Endothelial cell of umbilical vein (primary cell): ENCODE data around the gene PTPN23. TPM values are rescaled to one million over a fixed set of nuclear protein-coding genes. Genes with fewer than 3 reads are reported as not detected.

Source experiments
- BruUV-seq: library from RNA; stranded (reverse); fragments of 400-500 nt; replicated peaks from 2 replicates; lab custom pipeline; 2021; lab: Mats Ljungman, UMichigan
- CTCF ChIA-PET: fragments of 300-600, 350-600 bp; sonication (Branson Sonifier 250); formaldehyde crosslinking; loops from one replicate; lab custom pipeline; 2021; ENCODE audit warnings: antibody characterized with exemption, inconsistent platforms; lab: Charles Lee
- POLR2A ChIA-PET: fragments of 300-600, 350-600 bp; sonication (Branson Sonifier 250); formaldehyde crosslinking; loops from one replicate; lab custom pipeline; 2021; ENCODE audit warnings: antibody characterized with exemption, inconsistent platforms; lab: Charles Lee
- DNase-seq: peaks from one replicate; pipeline ENCODE4 v3.0.0-alpha.2; 2011; ENCODE audit warnings: low read depth, low spot score
- FAIRE-seq: peaks from 2 replicates; lab custom pipeline; 2011; peaks lifted over from hg19 to GRCh38; lab: Jason Lieb, UNC
- H2AFZ ChIP-seq: 2 replicates; pipeline ENCODE4 v1.6.0; 2012; ENCODE audit warnings: low read depth, low read length, control low read depth, inconsistent platforms
- H3K27ac ChIP-seq: 2 replicates; pipeline ENCODE4 v1.5.1; 2011; ENCODE audit warnings: low read depth, mild to moderate bottlenecking, control low read depth, low read length, moderate library complexity; ENCODE audit not compliant: insufficient read depth
- H3K27me3 ChIP-seq, 2 experiments: 2 replicates each; pipeline versions ENCODE4 v1.6.0 to v1.6.1; 2011; ENCODE audit warnings: low read length in 2 of 2, mixed read lengths in 1 of 2; ENCODE audit not compliant: control insufficient read depth in 2 of 2, insufficient read depth in 2 of 2
- H3K36me3 ChIP-seq, 2 experiments: 2 replicates in 1 of 2; 3 replicates in 1 of 2; pipeline ENCODE4 v1.5.1; 2011; ENCODE audit warnings: low read length in 2 of 2, mild to moderate bottlenecking in 1 of 2, moderate library complexity in 1 of 2; ENCODE audit not compliant: control insufficient read depth in 2 of 2, insufficient read depth in 2 of 2; ENCODE audit errors: extremely low read depth in 1 of 2
- H3K4me1 ChIP-seq: 3 replicates; pipeline ENCODE4 v1.5.1; 2011; ENCODE audit warnings: mild to moderate bottlenecking, low read length; ENCODE audit not compliant: control insufficient read depth, insufficient read depth; ENCODE audit errors: extremely low read depth
- H3K4me2 ChIP-seq: 2 replicates; pipeline ENCODE4 v1.6.1; 2011; ENCODE audit warnings: low read length, control low read depth, mixed read lengths; ENCODE audit not compliant: insufficient read depth
- H3K4me3 ChIP-seq, 3 experiments: fragments of 200-600 bp in 1 of 3; sonication (generic), shearing (Covaris generic) in 1 of 3; replicated peaks in 1 of 3; 2 replicates each; pipeline ENCODE4 v1.5.1; 2011 to 2016; ENCODE audit warnings: control low read depth in 3 of 3, low read length in 3 of 3, mild to moderate bottlenecking in 2 of 3, inconsistent platforms in 1 of 3, low read depth in 1 of 3, moderate library complexity in 1 of 3; ENCODE audit not compliant: insufficient read depth in 1 of 3
- H3K79me2 ChIP-seq: 2 replicates; pipeline ENCODE4 v1.6.0; 2012; ENCODE audit warnings: low read length, inconsistent platforms; ENCODE audit not compliant: control insufficient read depth, insufficient read depth
- H3K9ac ChIP-seq: replicated peaks from 2 replicates; pipeline ENCODE3; 2011; ENCODE audit warnings: low read length, control low read depth; ENCODE audit not compliant: insufficient read depth; ENCODE audit errors: extremely low read depth
- H3K9me1 ChIP-seq: replicated peaks from 3 replicates; pipeline ENCODE4 v1.6.0; 2011; ENCODE audit warnings: mild to moderate bottlenecking, low read length; ENCODE audit not compliant: control insufficient read depth, insufficient read depth; ENCODE audit errors: extremely low read depth
- H3K9me3 ChIP-seq: replicated peaks from 2 replicates; pipeline ENCODE4 v1.5.1; 2012; ENCODE audit warnings: low read length, inconsistent platforms; ENCODE audit not compliant: control insufficient read depth, insufficient read depth
- H4K20me1 ChIP-seq: replicated peaks from 2 replicates; pipeline ENCODE3; 2011; ENCODE audit warnings: mild to moderate bottlenecking, low read length; ENCODE audit not compliant: control insufficient read depth, insufficient read depth; ENCODE audit errors: extremely low read depth
- CTCF ChIP-seq, 2 donors: IDR thresholded peaks; 1 replicate in 1 of 2; 2 replicates in 1 of 2; pipeline ENCODE4 v1.5.1; 2011; ENCODE audit warnings: low read length in 2 of 2, mild to moderate bottlenecking in 2 of 2, moderate library complexity in 2 of 2, control low read depth in 1 of 2, inconsistent platforms in 1 of 2, low read depth in 1 of 2; ENCODE audit not compliant: insufficient read depth in 1 of 2; ENCODE audit errors: extremely low read depth in 1 of 2
- EZH2 ChIP-seq: IDR thresholded peaks from 2 replicates; pipeline ENCODE4 v1.6.1; 2012; ENCODE audit warnings: borderline replicate concordance, low read depth, mild to moderate bottlenecking, moderate library complexity, low read length, inconsistent platforms; ENCODE audit not compliant: severe bottlenecking
- FOS ChIP-seq: IDR thresholded peaks from 2 replicates; pipeline ENCODE4 v1.6.1; 2011; ENCODE audit warnings: mild to moderate bottlenecking, low read length, moderate library complexity, borderline replicate concordance; ENCODE audit not compliant: insufficient read depth
- GATA2 ChIP-seq: IDR thresholded peaks from 2 replicates; pipeline ENCODE4 v1.7.0; 2011; ENCODE audit warnings: low read depth, mild to moderate bottlenecking, moderate library complexity, mixed read lengths, low read length; ENCODE audit not compliant: insufficient read length, insufficient read depth
- JUN ChIP-seq: IDR thresholded peaks from 2 replicates; pipeline ENCODE4 v1.6.1; 2011; ENCODE audit warnings: borderline replicate concordance, low read depth; ENCODE audit not compliant: insufficient read length, insufficient read depth
- MAX ChIP-seq: IDR thresholded peaks from 2 replicates; pipeline ENCODE4 v1.6.1; 2011; ENCODE audit not compliant: insufficient read depth, insufficient read length
- MYC ChIP-seq: IDR thresholded peaks from one replicate; pipeline ENCODE4 v1.6.1; 2011; ENCODE audit warnings: mild to moderate bottlenecking, low read depth, low read length
- POLR2A ChIP-seq: IDR thresholded peaks from 2 replicates; pipeline ENCODE4 v1.6.1; 2012; ENCODE audit warnings: low read depth, mild to moderate bottlenecking, control low read depth, low read length
- POLR2AphosphoS5 ChIP-seq: IDR thresholded peaks from 2 replicates; pipeline ENCODE4 v1.6.1; 2012; ENCODE audit warnings: low read depth, mild to moderate bottlenecking, control low read depth, low read length, moderate library complexity; ENCODE audit not compliant: insufficient read depth
- dilution Hi-C: fragments of 300-500 bp; cut with MboI; formaldehyde crosslinking; loops from one replicate; pipeline ENCODE4 v1.15.0; 2019; ENCODE audit warnings: low sequenced_read_pairs; ENCODE audit not compliant: extremely low pct_ligation_motif_present
- intact Hi-C: fragments of 100-400 bp; cut with micrococcal nuclease; formaldehyde crosslinking; loops from one replicate; pipeline ENCODE4 v1.10.0; 2022
- polyA plus RNA-seq, 4 experiments: library from polyadenylated mRNA; depleted of rRNA in 3 of 4; stranded (reverse) in 3 of 4; unstranded in 1 of 4; fragments of >200 nt; gene quantifications; 2 replicates each; pipeline versions ENCODE4 v1.2.1 to v1.2.3, GENCODE V29; 2011 to 2012; ENCODE audit warnings: missing spikeins in 1 of 4
- total RNA-seq: library from RNA; stranded (reverse); gene quantifications from 2 replicates; pipeline ENCODE4 v1.2.3, GENCODE V29; 2021

PTPN23 gene
- total and polyA plus RNA-seq, 2 donors (not counting 3 experiments of a cell fraction or from before 2014, with no cell fraction given) = 8.5 to 63.5 TPM

- dilution Hi-C loops = no loop called here
- Histone ChIP-seq H3K36me3 (peaks cover 2 to 15% of the 10 kb centered on the region in 2 experiments), H3K9ac (no peak overlapping the region), H3K79me2 (no peaks in the 10 kb centered on the region), H3K27ac (no peak overlapping the region), H4K20me1 (no peaks in the 10 kb centered on the region), H3K9me1 (no peaks in the 10 kb centered on the region), H3K9me3 (no peaks in the 10 kb centered on the region), H3K4me3 (no peak overlapping the region), H2AFZ (no peak overlapping the region), H3K4me1 (no peaks in the 10 kb centered on the region), H3K27me3 (no peaks in the 10 kb centered on the region), H3K4me2 (no peak overlapping the region)
- ChIA-PET CTCF (interaction anchor here (0.8 kb wide), 1 partner anchor 20 kb away, joined by 4 read pairs; no protein-coding TSS in a partner anchor), POLR2A (no interaction called here)
- DNase-seq (no peak), FAIRE-seq (no peak)
- intact Hi-C loops = no loop called here
- BruUV-seq = no TSS peak
- TF ChIP-seq FOS = no peak
- no peak for TF ChIP-seq JUN
- no peak for TF ChIP-seq CTCF (IDR thresholded peaks at IDR 0.05; ENCODE audit: extremely low read depth in 1 of 2, insufficient read depth in 1 of 2, low read depth in 1 of 2, low read length in 2 of 2)
- no peak for TF ChIP-seq EZH2
Measured at GRCh38 chr3:47343471-47343971, 37.3 kb upstream of the PTPN23 start.

- H3K36me3 ChIP-seq = peaks cover 0 to 13% of the 10 kb centered on the region in 2 experiments
- H2AFZ ChIP-seq = no peak overlapping the region
- no peaks in the 10 kb centered on the region for H3K9me3 ChIP-seq
- TF ChIP-seq EZH2 (no peak), MYC (no peak), CTCF (IDR thresholded peaks at IDR 0.05; ENCODE audit: extremely low read depth in 1 of 2, insufficient read depth in 1 of 2, low read depth in 1 of 2, low read length in 2 of 2) (no peak), GATA2 (no peak), FOS (no peak), JUN (no peak), MAX (no peak), POLR2AphosphoS5 (no peak), POLR2A (no peak)
- CTCF ChIA-PET = no interaction called here
- BruUV-seq = no TSS peak
- no peaks in the 10 kb centered on the region for H3K4me1 ChIP-seq
- no peak for FAIRE-seq
- no peak overlapping the region for H3K4me2 ChIP-seq
- POLR2A ChIA-PET = no interaction called here
- no peaks in the 10 kb centered on the region for H4K20me1 ChIP-seq
- dilution Hi-C loops (no loop called here), intact Hi-C loops (no loop called here)
- H3K27ac ChIP-seq = no peak overlapping the region
- no peak overlapping the region for H3K4me3 ChIP-seq
- no peak overlapping the region for H3K9ac ChIP-seq
- no peaks in the 10 kb centered on the region for H3K9me1 ChIP-seq
- H3K27me3 ChIP-seq = no peaks in the 10 kb centered on the region
- H3K79me2 ChIP-seq = no peaks in the 10 kb centered on the region
- DNase-seq = peak; percentile 21
Measured at GRCh38 chr3:47344971-47345370, 35.9 kb upstream of the PTPN23 start.
